GM12878 (cell line): ENCODE measurements around the gene ACADL.

ENCODE experiments used
- BRCA1 ChIP-seq: IDR thresholded peaks from 2 replicates; pipeline ENCODE4 v1.6.1; 2011; ENCODE audit warnings: low read depth, low read length, improper control_type of control experiment
- CHD2 ChIP-seq: IDR thresholded peaks from 2 replicates; pipeline ENCODE4 v1.6.1; 2011; ENCODE audit warnings: low read depth, low read length, improper control_type of control experiment, borderline replicate concordance
- ETV6 ChIP-seq, 2 experiments: fragments of 450-650 bp in 1 of 2; IDR thresholded peaks in 1 of 2; conservative IDR thresholded peaks in 1 of 2; 2 replicates each; pipeline ENCODE4 v1.6.1; 2014; ENCODE audit warnings: antibody characterized with exemption in 1 of 2, borderline replicate concordance in 1 of 2, low read depth in 1 of 2, mild to moderate bottlenecking in 1 of 2, moderate library complexity in 1 of 2
- EZH2 ChIP-seq: IDR thresholded peaks from 2 replicates; pipeline ENCODE4 v1.6.1; 2012; ENCODE audit warnings: low read depth, mild to moderate bottlenecking, control low read depth, inconsistent platforms, low read length, borderline replicate concordance; ENCODE audit not compliant: control insufficient read depth
- FOXM1 ChIP-seq: IDR thresholded peaks from 2 replicates; pipeline ENCODE4 v1.6.1; 2012; ENCODE audit warnings: low read depth, mild to moderate bottlenecking, inconsistent platforms, low read length, moderate library complexity
- MEF2A ChIP-seq: IDR thresholded peaks from 2 replicates; pipeline ENCODE4 v1.6.1; 2011; ENCODE audit warnings: low read depth, mild to moderate bottlenecking, low read length, moderate library complexity; ENCODE audit not compliant: insufficient read depth
- PML ChIP-seq: IDR thresholded peaks from 2 replicates; pipeline ENCODE4 v1.6.1; 2012; ENCODE audit warnings: low read length, inconsistent platforms
- RAD21 ChIP-seq: IDR thresholded peaks from 2 replicates; pipeline ENCODE4 v1.6.1; 2011; ENCODE audit warnings: mild to moderate bottlenecking, low read depth, low read length, moderate library complexity; ENCODE audit not compliant: insufficient read depth
- TAF1 ChIP-seq: IDR thresholded peaks from 2 replicates; pipeline ENCODE4 v1.6.1; 2011; ENCODE audit warnings: mild to moderate bottlenecking, low read depth, low read length, borderline replicate concordance
- TF ChIP-seq, protein P1 (sequence below), 3 experiments: IDR thresholded peaks in 2 of 3; conservative IDR thresholded peaks in 1 of 3; 2 replicates each; pipeline ENCODE4 v1.5.1; 2011; ENCODE audit warnings: low read depth in 3 of 3, low read length in 3 of 3, mild to moderate bottlenecking in 3 of 3, control low read depth in 2 of 3, moderate library complexity in 2 of 3, inconsistent platforms in 1 of 3, mixed read lengths in 1 of 3; ENCODE audit not compliant: control insufficient read depth in 2 of 3, insufficient read depth in 1 of 3; ENCODE audit errors: extremely low read depth in 1 of 3
- TF ChIP-seq, protein P2 (sequence below): fragments of 450-650 bp; formaldehyde crosslinking; IDR thresholded peaks from 2 replicates; pipeline ENCODE4 v1.4.0; 2022; ENCODE audit warnings: mild to moderate bottlenecking, moderate library complexity
- TF ChIP-seq, protein P3 (sequence below): IDR thresholded peaks from 2 replicates; pipeline ENCODE4 v1.6.1; 2011; ENCODE audit warnings: low read depth, low read length, improper control_type of control experiment, borderline replicate concordance
- TF ChIP-seq, protein P4 (sequence below): IDR thresholded peaks from 2 replicates; pipeline ENCODE4 v1.6.1; 2012; ENCODE audit warnings: low read depth, low read length, improper control_type of control experiment
- TF ChIP-seq, protein P5 (sequence below): fragments of 450-650 bp; formaldehyde crosslinking; IDR thresholded peaks from 2 replicates; pipeline ENCODE4 v1.4.0; 2020; ENCODE audit warnings: mild to moderate bottlenecking, moderate library complexity

DNA sequence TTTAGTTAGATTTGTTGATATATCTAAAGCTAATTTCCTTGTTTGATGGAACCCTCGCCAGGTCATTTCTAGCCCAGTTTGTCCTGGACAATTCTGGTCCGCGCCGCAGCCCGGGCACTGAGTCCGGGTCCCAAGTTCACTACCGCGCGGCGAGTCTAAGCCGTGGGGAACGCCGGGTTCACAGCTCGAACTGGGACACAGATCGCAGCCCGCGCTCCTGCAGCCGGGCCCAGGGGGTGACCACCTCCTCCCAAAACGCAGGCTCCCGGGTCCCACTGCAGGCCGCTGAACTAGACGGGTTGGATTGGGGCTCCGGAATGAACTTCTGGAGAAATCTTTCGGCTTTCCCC, 681 bp downstream of the ACADL start:
- TF ChIP-seq, protein P1, sequence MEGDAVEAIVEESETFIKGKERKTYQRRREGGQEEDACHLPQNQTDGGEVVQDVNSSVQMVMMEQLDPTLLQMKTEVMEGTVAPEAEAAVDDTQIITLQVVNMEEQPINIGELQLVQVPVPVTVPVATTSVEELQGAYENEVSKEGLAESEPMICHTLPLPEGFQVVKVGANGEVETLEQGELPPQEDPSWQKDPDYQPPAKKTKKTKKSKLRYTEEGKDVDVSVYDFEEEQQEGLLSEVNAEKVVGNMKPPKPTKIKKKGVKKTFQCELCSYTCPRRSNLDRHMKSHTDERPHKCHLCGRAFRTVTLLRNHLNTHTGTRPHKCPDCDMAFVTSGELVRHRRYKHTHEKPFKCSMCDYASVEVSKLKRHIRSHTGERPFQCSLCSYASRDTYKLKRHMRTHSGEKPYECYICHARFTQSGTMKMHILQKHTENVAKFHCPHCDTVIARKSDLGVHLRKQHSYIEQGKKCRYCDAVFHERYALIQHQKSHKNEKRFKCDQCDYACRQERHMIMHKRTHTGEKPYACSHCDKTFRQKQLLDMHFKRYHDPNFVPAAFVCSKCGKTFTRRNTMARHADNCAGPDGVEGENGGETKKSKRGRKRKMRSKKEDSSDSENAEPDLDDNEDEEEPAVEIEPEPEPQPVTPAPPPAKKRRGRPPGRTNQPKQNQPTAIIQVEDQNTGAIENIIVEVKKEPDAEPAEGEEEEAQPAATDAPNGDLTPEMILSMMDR (IDR thresholded peaks at IDR 0.05 in 2 of 3, conservative IDR thresholded peaks at IDR 0.05 in 1 of 3; ENCODE audit: control insufficient read depth in 2 of 3, extremely low read depth in 1 of 3, insufficient read depth in 1 of 3, low read depth in 3 of 3, low read length in 3 of 3): no peak
- TF ChIP-seq, protein P2, sequence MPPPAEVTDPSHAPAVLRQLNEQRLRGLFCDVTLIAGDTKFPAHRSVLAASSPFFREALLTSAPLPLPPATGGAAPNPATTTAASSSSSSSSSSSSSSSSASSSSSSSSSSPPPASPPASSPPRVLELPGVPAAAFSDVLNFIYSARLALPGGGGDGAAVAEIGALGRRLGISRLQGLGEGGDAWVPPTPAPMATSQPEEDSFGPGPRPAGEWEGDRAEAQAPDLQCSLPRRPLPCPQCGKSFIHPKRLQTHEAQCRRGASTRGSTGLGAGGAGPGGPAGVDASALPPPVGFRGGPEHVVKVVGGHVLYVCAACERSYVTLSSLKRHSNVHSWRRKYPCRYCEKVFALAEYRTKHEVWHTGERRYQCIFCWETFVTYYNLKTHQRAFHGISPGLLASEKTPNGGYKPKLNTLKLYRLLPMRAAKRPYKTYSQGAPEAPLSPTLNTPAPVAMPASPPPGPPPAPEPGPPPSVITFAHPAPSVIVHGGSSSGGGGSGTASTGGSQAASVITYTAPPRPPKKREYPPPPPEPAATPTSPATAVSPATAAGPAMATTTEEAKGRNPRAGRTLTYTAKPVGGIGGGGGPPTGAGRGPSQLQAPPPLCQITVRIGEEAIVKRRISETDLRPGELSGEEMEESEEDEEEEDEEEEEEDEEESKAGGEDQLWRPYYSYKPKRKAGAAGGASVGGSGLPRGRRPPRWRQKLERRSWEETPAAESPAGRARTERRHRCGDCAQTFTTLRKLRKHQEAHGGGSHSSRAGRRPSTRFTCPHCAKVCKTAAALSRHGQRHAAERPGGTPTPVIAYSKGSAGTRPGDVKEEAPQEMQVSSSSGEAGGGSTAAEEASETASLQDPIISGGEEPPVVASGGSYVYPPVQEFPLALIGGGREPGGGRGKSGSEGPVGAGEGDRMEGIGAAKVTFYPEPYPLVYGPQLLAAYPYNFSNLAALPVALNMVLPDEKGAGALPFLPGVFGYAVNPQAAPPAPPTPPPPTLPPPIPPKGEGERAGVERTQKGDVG (CRISPR knock-in tag): no peak
- no peak for TF ChIP-seq CHD2
- no peak for TF ChIP-seq BRCA1
- TF ChIP-seq, protein P3, sequence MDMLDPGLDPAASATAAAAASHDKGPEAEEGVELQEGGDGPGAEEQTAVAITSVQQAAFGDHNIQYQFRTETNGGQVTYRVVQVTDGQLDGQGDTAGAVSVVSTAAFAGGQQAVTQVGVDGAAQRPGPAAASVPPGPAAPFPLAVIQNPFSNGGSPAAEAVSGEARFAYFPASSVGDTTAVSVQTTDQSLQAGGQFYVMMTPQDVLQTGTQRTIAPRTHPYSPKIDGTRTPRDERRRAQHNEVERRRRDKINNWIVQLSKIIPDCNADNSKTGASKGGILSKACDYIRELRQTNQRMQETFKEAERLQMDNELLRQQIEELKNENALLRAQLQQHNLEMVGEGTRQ: no peak
- TF ChIP-seq RAD21: no peak
- TF ChIP-seq, protein P4, sequence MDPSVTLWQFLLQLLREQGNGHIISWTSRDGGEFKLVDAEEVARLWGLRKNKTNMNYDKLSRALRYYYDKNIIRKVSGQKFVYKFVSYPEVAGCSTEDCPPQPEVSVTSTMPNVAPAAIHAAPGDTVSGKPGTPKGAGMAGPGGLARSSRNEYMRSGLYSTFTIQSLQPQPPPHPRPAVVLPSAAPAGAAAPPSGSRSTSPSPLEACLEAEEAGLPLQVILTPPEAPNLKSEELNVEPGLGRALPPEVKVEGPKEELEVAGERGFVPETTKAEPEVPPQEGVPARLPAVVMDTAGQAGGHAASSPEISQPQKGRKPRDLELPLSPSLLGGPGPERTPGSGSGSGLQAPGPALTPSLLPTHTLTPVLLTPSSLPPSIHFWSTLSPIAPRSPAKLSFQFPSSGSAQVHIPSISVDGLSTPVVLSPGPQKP: no peak
- TF ChIP-seq, protein P5, sequence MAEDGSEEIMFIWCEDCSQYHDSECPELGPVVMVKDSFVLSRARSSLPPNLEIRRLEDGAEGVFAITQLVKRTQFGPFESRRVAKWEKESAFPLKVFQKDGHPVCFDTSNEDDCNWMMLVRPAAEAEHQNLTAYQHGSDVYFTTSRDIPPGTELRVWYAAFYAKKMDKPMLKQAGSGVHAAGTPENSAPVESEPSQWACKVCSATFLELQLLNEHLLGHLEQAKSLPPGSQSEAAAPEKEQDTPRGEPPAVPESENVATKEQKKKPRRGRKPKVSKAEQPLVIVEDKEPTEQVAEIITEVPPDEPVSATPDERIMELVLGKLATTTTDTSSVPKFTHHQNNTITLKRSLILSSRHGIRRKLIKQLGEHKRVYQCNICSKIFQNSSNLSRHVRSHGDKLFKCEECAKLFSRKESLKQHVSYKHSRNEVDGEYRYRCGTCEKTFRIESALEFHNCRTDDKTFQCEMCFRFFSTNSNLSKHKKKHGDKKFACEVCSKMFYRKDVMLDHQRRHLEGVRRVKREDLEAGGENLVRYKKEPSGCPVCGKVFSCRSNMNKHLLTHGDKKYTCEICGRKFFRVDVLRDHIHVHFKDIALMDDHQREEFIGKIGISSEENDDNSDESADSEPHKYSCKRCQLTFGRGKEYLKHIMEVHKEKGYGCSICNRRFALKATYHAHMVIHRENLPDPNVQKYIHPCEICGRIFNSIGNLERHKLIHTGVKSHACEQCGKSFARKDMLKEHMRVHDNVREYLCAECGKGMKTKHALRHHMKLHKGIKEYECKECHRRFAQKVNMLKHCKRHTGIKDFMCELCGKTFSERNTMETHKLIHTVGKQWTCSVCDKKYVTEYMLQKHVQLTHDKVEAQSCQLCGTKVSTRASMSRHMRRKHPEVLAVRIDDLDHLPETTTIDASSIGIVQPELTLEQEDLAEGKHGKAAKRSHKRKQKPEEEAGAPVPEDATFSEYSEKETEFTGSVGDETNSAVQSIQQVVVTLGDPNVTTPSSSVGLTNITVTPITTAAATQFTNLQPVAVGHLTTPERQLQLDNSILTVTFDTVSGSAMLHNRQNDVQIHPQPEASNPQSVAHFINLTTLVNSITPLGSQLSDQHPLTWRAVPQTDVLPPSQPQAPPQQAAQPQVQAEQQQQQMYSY (CRISPR knock-in tag): no peak
- TF ChIP-seq EZH2: no peak
- no peak for TF ChIP-seq ETV6 (conservative IDR thresholded peaks at IDR 0.05 in 1 of 2, IDR thresholded peaks at IDR 0.05 in 1 of 2; ENCODE audit: borderline replicate concordance in 1 of 2, low read depth in 1 of 2)
- TF ChIP-seq TAF1: no peak
- TF ChIP-seq FOXM1: no peak
- no peak for TF ChIP-seq MEF2A
- TF ChIP-seq PML: no peak
